HepG2 (cell line): ENCODE data around the gene WDFY1. TPM values are rescaled to one million over a fixed set of nuclear protein-coding genes. Genes with fewer than 3 reads are reported as not detected.

Source experiments
- ATAC-seq: fragments of 200-7000 bp; cut with Tn5 transposase; 3 replicates; pipeline ENCODE4 v1.9.1; 2020; ENCODE audit warnings: mild to moderate bottlenecking, moderate library complexity
- BruUV-seq: library from RNA; stranded (reverse); fragments of 400-500 nt; replicated peaks from 2 replicates; lab custom pipeline; 2021; lab: Mats Ljungman, UMichigan
- CTCF ChIA-PET: fragments of 300-600 bp; formaldehyde crosslinking; extraction: SDS; loops from one replicate; lab custom pipeline; 2021; ENCODE audit warnings: low total read pairs, inconsistent platforms, low intra/inter-chr PET ratio; lab: Yijun Ruan, JAX
- POLR2A ChIA-PET: fragments of 350-600 bp; sonication (Branson Sonifier 250); formaldehyde crosslinking; loops from one replicate; lab custom pipeline; 2020; ENCODE audit warnings: antibody characterized with exemption, inconsistent platforms; lab: Yijun Ruan, JAX
- DNase-seq: peaks from one replicate; pipeline ENCODE4 v3.0.0-alpha.2; 2015; ENCODE audit warnings: low spot score
- FAIRE-seq: peaks from 3 replicates; lab custom pipeline; 2011; peaks lifted over from hg19 to GRCh38; lab: Jason Lieb, UNC
- H2AFZ ChIP-seq: one replicate; pipeline ENCODE4 v1.6.1; 2011; ENCODE audit warnings: low read length, inconsistent platforms
- H3K27ac ChIP-seq: fragments of 300-600 bp; 3 replicates; pipeline ENCODE4 v1.8.0; 2011; ENCODE audit warnings: mixed run types, mild to moderate bottlenecking, mixed read lengths, low read length, inconsistent platforms; ENCODE audit not compliant: insufficient read depth; ENCODE audit errors: extremely low read length
- H3K27me3 ChIP-seq, 2 experiments: fragments of 200-600 bp in 1 of 2; 2 replicates in 1 of 2; 3 replicates in 1 of 2; pipeline versions ENCODE4 v1.6.0 to v1.8.0; 2011; ENCODE audit warnings: low read length in 2 of 2, mild to moderate bottlenecking in 2 of 2, moderate library complexity in 2 of 2, inconsistent platforms in 1 of 2; ENCODE audit not compliant: insufficient read depth in 2 of 2, control insufficient read depth in 1 of 2
- H3K36me3 ChIP-seq, 2 experiments: fragments of 200-600 bp in 1 of 2; replicated peaks in 1 of 2; 2 replicates in 1 of 2; 3 replicates in 1 of 2; pipeline versions ENCODE4 v1.5.1 to v1.8.0; 2011; ENCODE audit warnings: low read length in 2 of 2, inconsistent platforms in 1 of 2; ENCODE audit not compliant: insufficient read depth in 2 of 2, control insufficient read depth in 1 of 2
- H3K4me1 ChIP-seq: 2 replicates; pipeline ENCODE4 v1.5.1; 2012; ENCODE audit warnings: low read length, inconsistent platforms; ENCODE audit not compliant: insufficient read depth
- H3K4me2 ChIP-seq: 2 replicates; pipeline ENCODE4 v1.6.0; 2011; ENCODE audit warnings: low read depth, low read length, inconsistent platforms
- H3K4me3 ChIP-seq, 3 experiments: fragments of 200-600 bp in 1 of 3; sonication (generic), shearing (Covaris generic) in 1 of 3; replicated peaks in 1 of 3; 2 replicates each; pipeline ENCODE4 v1.5.1; 2011 to 2016; ENCODE audit warnings: low read length in 3 of 3, inconsistent platforms in 2 of 3, low read depth in 2 of 3, mild to moderate bottlenecking in 2 of 3, control low read depth in 1 of 3, mixed read lengths in 1 of 3; ENCODE audit not compliant: insufficient read depth in 1 of 3
- H3K79me2 ChIP-seq: one replicate; pipeline ENCODE4 v1.6.1; 2011; ENCODE audit warnings: low read length, inconsistent platforms; ENCODE audit not compliant: insufficient read depth
- H3K9ac ChIP-seq: 2 replicates; pipeline ENCODE4 v1.6.0; 2011; ENCODE audit warnings: mild to moderate bottlenecking, low read depth, low read length, inconsistent platforms; ENCODE audit not compliant: insufficient read depth
- H3K9me3 ChIP-seq: 2 replicates; pipeline ENCODE4 v1.5.1; 2012; ENCODE audit warnings: mild to moderate bottlenecking, low read length
- H4K20me1 ChIP-seq: 2 replicates; pipeline ENCODE4 v1.6.0; 2011; ENCODE audit warnings: inconsistent platforms, mild to moderate bottlenecking, low read length, moderate library complexity; ENCODE audit not compliant: insufficient read depth
- CC2D1A ChIP-seq: sonication (generic); formaldehyde crosslinking; IDR thresholded peaks from 2 replicates; pipeline ENCODE4 v1.8.1; 2023; ENCODE audit warnings: mild to moderate bottlenecking, missing genetic modification reagents
- FOXA1 ChIP-seq, 2 experiments: fragments of 450-650 bp in 1 of 2; sonication (generic) in 1 of 2; formaldehyde crosslinking in 1 of 2; IDR thresholded peaks; 2 replicates each; pipeline versions ENCODE4 v1.4.0 to v1.6.1; 2016 to 2020; ENCODE audit warnings: missing genetic modification reagents in 1 of 2
- HNRNPK ChIP-seq: fragments of 200-400 bp; formaldehyde crosslinking; IDR thresholded peaks from 2 replicates; pipeline ENCODE4 v1.6.1; 2018; ENCODE audit warnings: low read length, low read depth, moderate library complexity, mild to moderate bottlenecking; ENCODE audit not compliant: poor library complexity, severe bottlenecking
- MAFF ChIP-seq: IDR thresholded peaks from 2 replicates; pipeline ENCODE4 v1.6.1; 2011; ENCODE audit warnings: low read depth, low read length, improper control_type of control experiment
- NAIF1 ChIP-seq: sonication (generic); formaldehyde crosslinking; IDR thresholded peaks from 2 replicates; pipeline ENCODE4 v1.5.0; 2020; ENCODE audit warnings: mild to moderate bottlenecking, missing genetic modification reagents, borderline replicate concordance
- PCBP1 ChIP-seq: fragments of 200-400 bp; formaldehyde crosslinking; IDR thresholded peaks from 2 replicates; pipeline ENCODE4 v1.6.1; 2017; ENCODE audit warnings: mild to moderate bottlenecking, low read depth, low read length, borderline replicate concordance
- RBFOX2 ChIP-seq: fragments of 200-400 bp; formaldehyde crosslinking; IDR thresholded peaks from 2 replicates; pipeline ENCODE4 v1.6.1; 2017; ENCODE audit warnings: low read depth, mild to moderate bottlenecking, low read length
- ZNF121 ChIP-seq: sonication (generic); formaldehyde crosslinking; IDR thresholded peaks from 2 replicates; pipeline ENCODE4 v1.5.0; 2020; ENCODE audit warnings: mild to moderate bottlenecking, missing genetic modification reagents
- ZNF451 ChIP-seq: sonication (generic); formaldehyde crosslinking; IDR thresholded peaks from 2 replicates; pipeline ENCODE4 v1.5.0; 2020; ENCODE audit warnings: mild to moderate bottlenecking, missing genetic modification reagents
- ZNF552 ChIP-seq: sonication (generic); formaldehyde crosslinking; IDR thresholded peaks from 2 replicates; pipeline ENCODE4 v1.9.0; 2022; ENCODE audit warnings: missing genetic modification reagents, mild to moderate bottlenecking, borderline replicate concordance
- WGBS: methylation state at CpG from one replicate; pipeline ENCODE4 v1.1.6; 2017; ENCODE audit warnings: low lambda C conversion rate; 5-methylcytosine and 5-hydroxymethylcytosine counted together
- in situ Hi-C: cut with HindIII; loops from 2 replicates; pipeline ENCODE4 v1.10.0; 2017; ENCODE audit warnings: low pct_unique_long_range_greater_than_20kb; ENCODE audit not compliant: extremely low pct_ligation_motif_present
- intact Hi-C: fragments of 100-400 bp; cut with micrococcal nuclease; formaldehyde crosslinking; loops from one replicate; pipeline ENCODE4 v1.10.0; 2022; ENCODE audit not compliant: unreplicated experiment
- polyA plus RNA-seq, 8 experiments: library from polyadenylated mRNA; depleted of rRNA in 3 of 8; stranded (reverse) in 7 of 8; unstranded in 1 of 8; fragments of >200 nt; fragmentation: Illumina TruSeq in 4 of 8; extraction: Trizol in 4 of 8; gene quantifications; 2 replicates each; pipeline versions ENCODE4 v1.2.1 to v1.2.3, GENCODE V29; 2011 to 2016; ENCODE audit warnings: low read depth in 4 of 8, missing spikeins in 1 of 8, mixed read lengths in 1 of 8; ENCODE audit not compliant: insufficient read depth in 1 of 8
- total RNA-seq, 5 experiments: library from RNA; depleted of rRNA; stranded (reverse); fragments of >200 nt; fragmentation: Illumina TruSeq; extraction: Trizol; gene quantifications; 2 replicates each; pipeline ENCODE4 v1.2.3, GENCODE V29; 2016; ENCODE audit warnings: low read depth in 1 of 5
- TF ChIP-seq, protein P1 (sequence below): sonication (generic); formaldehyde crosslinking; IDR thresholded peaks from 2 replicates; pipeline ENCODE4 v1.4.0; 2020; ENCODE audit warnings: missing genetic modification reagents

The WDFY1 gene
- total and polyA plus RNA-seq, 2 of the 13 experiments (the other 11 are each of a cell fraction or from before 2014, with no cell fraction given), result 77.0 to 78.4 TPM

- ATAC-seq, result no peak
- Histone ChIP-seq H3K4me1 (peaks cover 16% of the 10 kb centered on the region), H3K9ac (no peak overlapping the region), H3K36me3 (peaks cover 1 to 24% of the 10 kb centered on the region in 2 experiments; a peak in 4 of 5 replicates), H3K79me2 (no peaks in the 10 kb centered on the region), H3K27ac (no peak overlapping the region), H3K9me3 (no peaks in the 10 kb centered on the region), H3K4me3 (no peak overlapping the region), H3K4me2 (no peak overlapping the region), H3K27me3 (no peaks in the 10 kb centered on the region), H4K20me1 (no peaks in the 10 kb centered on the region), H2AFZ (no peak overlapping the region)
- BruUV-seq, result no TSS peak
- in situ Hi-C loops (no loop called here), intact Hi-C loops (no loop called here)
- no peak for FAIRE-seq
- ChIA-PET POLR2A (interaction anchor here (1.4 to 1.5 kb wide), 4 partner anchors 8 to 315 kb away, joined by 5 to 7 read pairs (median 6); no protein-coding TSS in a partner anchor), CTCF (interaction anchor here (1.3 to 4.6 kb wide), 5 partner anchors 20 to 391 kb away, joined by 6 to 120 read pairs (median 11); no protein-coding TSS in a partner anchor)
- no peak for DNase-seq
- 80% methylated on average over 3 of the region's 3 CpGs for WGBS
- TF ChIP-seq CC2D1A (no peak), HNRNPK (peak; percentile 97), PCBP1 (peak; percentile 68; the same call in 1 of the 2 replicates), ZNF451 (no peak), MAFF (0 out of 2 replicates have a peak, but pooled peaks have one; percentile 1)
- TF ChIP-seq, protein P1, sequence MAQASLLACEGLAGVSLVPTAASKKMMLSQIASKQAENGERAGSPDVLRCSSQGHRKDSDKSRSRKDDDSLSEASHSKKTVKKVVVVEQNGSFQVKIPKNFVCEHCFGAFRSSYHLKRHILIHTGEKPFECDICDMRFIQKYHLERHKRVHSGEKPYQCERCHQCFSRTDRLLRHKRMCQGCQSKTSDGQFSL (CRISPR knock-in tag), result peak; percentile 21; the same call in 1 of the 2 replicates
Measured at GRCh38 chr2:223969315-223969714, 24.2 kb upstream of the WDFY1 start.

- BruUV-seq, result no TSS peak
Measured at GRCh38 chr2:223967981-223968380, 22.8 kb upstream of the WDFY1 start.

More at GRCh38 chr2:223967981-223968380, 22.8 kb upstream of the WDFY1 start:
- ATAC-seq (no peak), FAIRE-seq (no peak), DNase-seq (no peak)
- POLR2A ChIA-PET, result no interaction called here
- no peak overlapping the region for H3K4me3 ChIP-seq
- no peak overlapping the region for H3K4me2 ChIP-seq
- no peaks in the 10 kb centered on the region for H4K20me1 ChIP-seq
- H3K9me3 ChIP-seq, result no peaks in the 10 kb centered on the region
- CTCF ChIA-PET, result no interaction called here
- no peak overlapping the region for H3K9ac ChIP-seq
- peaks cover 11% of the 10 kb centered on the region for H3K79me2 ChIP-seq
- no peak overlapping the region for H2AFZ ChIP-seq
- in situ Hi-C loops (no loop called here), intact Hi-C loops (no loop called here)
- no peak overlapping the region for H3K27ac ChIP-seq
- TF ChIP-seq RBFOX2, result 0 out of 2 replicates have a peak, but pooled peaks have one; percentile 8
- TF ChIP-seq ZNF552 (CRISPR knock-in tag), result no peak
- TF ChIP-seq ZNF121 (CRISPR knock-in tag), result no peak
- no peak for TF ChIP-seq FOXA1 (IDR thresholded peaks at IDR 0.05)
- no peak for TF ChIP-seq FOXA1 (CRISPR knock-in tag; IDR thresholded peaks at IDR 0.05)
- TF ChIP-seq NAIF1 (CRISPR knock-in tag), result no peak
- 96% methylated on average over 2 of the region's 2 CpGs for WGBS
- H3K4me1 ChIP-seq, result peaks cover 15% of the 10 kb centered on the region
- no peaks in the 10 kb centered on the region for H3K27me3 ChIP-seq
- peaks cover 4 to 30% of the 10 kb centered on the region in 2 experiments; a peak in 4 of 5 replicates for H3K36me3 ChIP-seq
